AG04450 (cell line): Measurements from ENCODE around the gene FGG. TPM values are rescaled to one million over a fixed set of nuclear protein-coding genes. Genes with fewer than 3 reads are reported as not detected.

Source experiments
- CTCF ChIA-PET: fragments of 300-600, 350-600 bp; formaldehyde crosslinking; extraction: SDS; loops from one replicate; lab custom pipeline; 2022; ENCODE audit warnings: antibody characterized with exemption, inconsistent platforms; lab: Charles Lee
- POLR2A ChIA-PET: fragments of 350-600 bp; formaldehyde crosslinking; extraction: SDS; loops from one replicate; lab custom pipeline; 2021; ENCODE audit warnings: antibody characterized with exemption, inconsistent platforms; lab: Yijun Ruan, JAX
- DNase-seq: peaks from one replicate; pipeline ENCODE4 v3.0.0-alpha.2; 2011; ENCODE audit warnings: low read depth, low spot score
- H3K27ac ChIP-seq: one replicate; pipeline ENCODE4 v1.5.1; 2012; ENCODE audit warnings: low read depth, low read length, control low read depth
- H3K27me3 ChIP-seq: one replicate; pipeline ENCODE4 v1.6.0; 2012; ENCODE audit warnings: low read length; ENCODE audit not compliant: control insufficient read depth, insufficient read depth
- H3K4me3 ChIP-seq: 2 replicates; pipeline ENCODE4 v1.5.1; 2011; ENCODE audit warnings: mild to moderate bottlenecking, low read depth, low read length, control low read depth
- H3K9me3 ChIP-seq: 2 replicates; pipeline ENCODE4 v1.5.1; 2012; ENCODE audit warnings: low read length; ENCODE audit not compliant: control insufficient read depth, insufficient read depth
- polyA plus RNA-seq: library from polyadenylated mRNA; depleted of rRNA; stranded (reverse); fragments of >200 nt; gene quantifications from 2 replicates; pipeline ENCODE4 v1.2.3, GENCODE V29; 2011
- TF ChIP-seq, protein P1 (sequence below): IDR thresholded peaks from 2 replicates; pipeline ENCODE4 v1.5.1; 2011; ENCODE audit warnings: low read depth, low read length, control low read depth, inconsistent platforms

The FGG gene
- polyA plus RNA-seq, 1 experiment = 0.07 TPM

DNA sequence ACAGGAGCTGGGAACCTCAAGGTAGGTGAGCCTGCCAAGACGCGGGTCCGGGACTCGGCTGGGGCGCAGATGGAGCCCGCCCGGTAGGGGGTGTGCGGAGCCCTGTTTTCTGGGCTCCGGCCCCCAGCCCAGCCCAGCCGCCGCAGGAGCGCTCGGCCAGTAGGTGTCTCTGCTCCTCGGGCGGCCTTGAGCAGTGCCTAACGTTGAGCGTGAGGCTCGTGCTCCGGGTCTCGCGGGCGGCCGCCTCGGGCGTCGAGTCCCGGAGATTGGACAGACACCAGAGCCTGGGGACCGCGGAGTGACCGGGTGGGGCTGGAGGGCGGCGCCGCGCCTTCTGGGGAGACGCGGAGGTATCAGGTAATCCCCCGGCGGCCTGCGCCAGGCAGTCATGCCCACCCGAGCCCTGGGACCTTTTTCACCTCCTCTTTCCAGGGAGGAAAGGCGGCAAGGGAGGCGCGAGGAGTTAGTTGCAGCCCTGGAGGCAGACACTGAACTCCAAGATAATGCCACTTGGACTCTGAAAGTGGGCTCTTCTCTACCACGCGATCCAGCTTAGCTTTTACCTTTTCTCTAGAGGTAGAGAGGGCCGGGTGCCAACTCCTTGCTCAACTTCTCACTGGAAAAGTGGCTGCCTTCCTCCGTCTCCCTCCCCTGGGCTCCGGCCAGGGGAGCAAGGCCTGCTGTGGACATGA lies 14.5 kb upstream of the FGG start:
- Histone ChIP-seq H3K4me3 (no peak overlapping the region), H3K9me3 (no peaks in the 10 kb centered on the region; the same call in 1 of the 2 replicates), H3K27ac (no peak overlapping the region), H3K27me3 (peaks cover 16% of the 10 kb centered on the region)
- TF ChIP-seq, protein P1, sequence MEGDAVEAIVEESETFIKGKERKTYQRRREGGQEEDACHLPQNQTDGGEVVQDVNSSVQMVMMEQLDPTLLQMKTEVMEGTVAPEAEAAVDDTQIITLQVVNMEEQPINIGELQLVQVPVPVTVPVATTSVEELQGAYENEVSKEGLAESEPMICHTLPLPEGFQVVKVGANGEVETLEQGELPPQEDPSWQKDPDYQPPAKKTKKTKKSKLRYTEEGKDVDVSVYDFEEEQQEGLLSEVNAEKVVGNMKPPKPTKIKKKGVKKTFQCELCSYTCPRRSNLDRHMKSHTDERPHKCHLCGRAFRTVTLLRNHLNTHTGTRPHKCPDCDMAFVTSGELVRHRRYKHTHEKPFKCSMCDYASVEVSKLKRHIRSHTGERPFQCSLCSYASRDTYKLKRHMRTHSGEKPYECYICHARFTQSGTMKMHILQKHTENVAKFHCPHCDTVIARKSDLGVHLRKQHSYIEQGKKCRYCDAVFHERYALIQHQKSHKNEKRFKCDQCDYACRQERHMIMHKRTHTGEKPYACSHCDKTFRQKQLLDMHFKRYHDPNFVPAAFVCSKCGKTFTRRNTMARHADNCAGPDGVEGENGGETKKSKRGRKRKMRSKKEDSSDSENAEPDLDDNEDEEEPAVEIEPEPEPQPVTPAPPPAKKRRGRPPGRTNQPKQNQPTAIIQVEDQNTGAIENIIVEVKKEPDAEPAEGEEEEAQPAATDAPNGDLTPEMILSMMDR = peak; percentile 50
- DNase-seq = no peak
- POLR2A ChIA-PET = no interaction called here
- CTCF ChIA-PET = interaction anchor here (1.3 to 9.7 kb wide), 6 partner anchors 9 to 74 kb away, joined by 3 to 183 read pairs (median 6); no protein-coding TSS in a partner anchor

DNA sequence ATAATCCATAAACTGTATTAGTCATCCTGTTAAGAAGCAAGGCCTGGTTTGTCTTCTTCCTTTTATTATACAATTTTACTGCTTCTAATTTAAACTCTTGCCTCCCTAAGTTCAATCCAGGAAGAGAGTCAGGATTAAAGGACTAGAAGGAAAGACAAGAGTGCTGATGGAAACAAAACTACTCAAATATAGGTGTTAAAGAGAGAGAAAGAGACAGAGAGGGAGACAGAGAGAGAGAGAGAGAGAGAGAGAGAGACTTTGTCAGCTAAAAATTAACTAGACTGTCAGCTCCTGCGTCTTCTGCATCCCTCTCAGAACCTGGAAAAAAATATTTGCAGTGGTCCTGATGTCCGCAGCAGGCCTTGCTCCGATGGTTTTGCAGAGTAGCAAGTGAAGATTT lies 13.5 kb upstream of the FGG start:
- Histone ChIP-seq H3K27ac (no peak overlapping the region), H3K9me3 (no peaks in the 10 kb centered on the region; the same call in 1 of the 2 replicates), H3K27me3 (peaks cover 18% of the 10 kb centered on the region), H3K4me3 (no peak overlapping the region)
- POLR2A ChIA-PET = no interaction called here
- no peak for DNase-seq
- CTCF ChIA-PET = interaction anchor here (0.8 to 9.7 kb wide), 8 partner anchors 8 to 90 kb away, joined by 3 to 183 read pairs (median 4); no protein-coding TSS in a partner anchor
- TF ChIP-seq, protein P1 = no peak

DNA sequence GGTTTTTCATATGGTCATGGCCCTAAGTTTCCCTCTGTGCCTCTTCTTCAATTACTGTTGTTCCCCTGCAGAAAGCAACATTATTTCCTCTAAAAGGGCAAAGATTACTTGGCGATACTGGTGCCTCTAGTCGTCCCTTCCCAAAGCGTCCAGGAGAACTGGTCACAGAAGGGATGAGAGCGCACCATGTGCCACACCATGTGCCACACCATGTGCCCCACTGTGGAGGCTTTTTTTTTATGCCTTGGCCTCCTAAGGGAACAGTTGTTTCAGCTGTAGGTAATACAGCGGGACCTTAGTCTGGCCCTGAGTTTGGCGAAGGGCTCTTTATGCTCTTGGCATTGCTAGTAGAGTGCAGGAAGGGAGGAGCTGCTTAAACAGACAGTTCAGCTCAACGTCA lies 11.5 kb upstream of the FGG start:
- ChIA-PET POLR2A (no interaction called here), CTCF (interaction anchor here (0.9 to 9.7 kb wide), 8 partner anchors 9 to 121 kb away, joined by 3 to 183 read pairs (median 6); partner anchors contain the start of gene PLRG1)
- no peak overlapping the region for H3K4me3 ChIP-seq
- TF ChIP-seq, protein P1 = no peak
- DNase-seq = no peak
- H3K9me3 ChIP-seq = no peaks in the 10 kb centered on the region; the same call in 1 of the 2 replicates
- H3K27me3 ChIP-seq = peaks cover 18% of the 10 kb centered on the region
- H3K27ac ChIP-seq = no peak overlapping the region

DNA sequence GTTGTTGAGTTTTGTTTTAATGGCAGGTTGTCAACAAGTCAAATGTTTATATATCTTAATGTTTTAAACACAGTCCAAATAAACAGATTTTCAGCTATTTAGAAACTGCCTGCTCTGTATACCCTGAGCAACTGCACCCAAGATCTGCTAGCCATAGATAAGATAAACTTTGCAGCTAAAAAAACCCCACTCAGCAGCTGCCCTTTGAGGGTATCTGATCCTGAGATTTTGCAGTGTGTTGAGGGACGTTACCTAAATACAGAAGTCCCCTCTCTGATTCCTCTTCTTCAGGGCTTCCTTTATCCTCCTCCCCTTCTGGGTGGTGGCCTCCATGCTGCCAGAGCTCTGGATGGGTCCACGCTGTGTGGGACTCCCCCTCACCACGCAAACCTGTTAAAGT lies 11.0 kb upstream of the FGG start:
- H3K4me3 ChIP-seq = no peak overlapping the region
- no peaks in the 10 kb centered on the region; the same call in 1 of the 2 replicates for H3K9me3 ChIP-seq
- ChIA-PET POLR2A (no interaction called here), CTCF (interaction anchor here (0.6 to 9.7 kb wide), 12 partner anchors 9 to 1869 kb away, joined by 3 to 183 read pairs (median 4); partner anchors contain the start of genes FGB and PLRG1)
- TF ChIP-seq, protein P1 = no peak
- H3K27me3 ChIP-seq = peaks cover 18% of the 10 kb centered on the region
- no peak overlapping the region for H3K27ac ChIP-seq
- no peak for DNase-seq

DNA sequence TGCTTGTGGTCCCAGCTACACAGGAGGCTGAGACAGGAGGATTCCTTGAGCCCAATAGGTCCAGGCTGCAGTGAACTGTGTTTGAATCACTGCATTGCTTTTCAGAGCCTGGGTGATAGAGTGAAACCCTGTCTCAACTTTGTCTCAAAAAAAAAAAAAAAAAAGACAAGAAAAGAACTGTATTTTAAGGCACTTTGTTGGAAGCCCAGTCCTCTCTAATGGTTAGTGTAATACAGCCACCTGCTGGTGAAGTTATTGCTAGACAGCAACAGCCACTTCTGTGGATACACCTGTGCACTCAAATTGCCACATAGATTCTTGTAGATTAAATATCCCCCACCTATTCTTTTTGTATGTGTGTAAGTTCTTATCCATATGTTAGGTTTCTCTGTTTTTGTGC lies 10.1 kb upstream of the FGG start:
- peak; percentile 11 for DNase-seq
- ChIA-PET CTCF (interaction anchor here (0.6 to 9.7 kb wide), 14 partner anchors 10 to 1722 kb away, joined by 3 to 183 read pairs (median 4); partner anchors contain the start of genes FGB and PLRG1), POLR2A (no interaction called here)
- TF ChIP-seq, protein P1 = peak; percentile 56
- H3K9me3 ChIP-seq = no peaks in the 10 kb centered on the region; the same call in 1 of the 2 replicates
- H3K27me3 ChIP-seq = peaks cover 18% of the 10 kb centered on the region
- H3K27ac ChIP-seq = no peak overlapping the region
- no peak overlapping the region for H3K4me3 ChIP-seq
